Caco-2 (cell line): ENCODE results near the gene CSMD2. TPM values are rescaled to one million over a fixed set of nuclear protein-coding genes. Genes with fewer than 3 reads are reported as not detected.

Experiments
- BruUV-seq: library from RNA; stranded (reverse); fragments of 400-500 nt; replicated peaks from 2 replicates; lab custom pipeline; 2021; lab: Mats Ljungman, UMichigan
- CTCF ChIA-PET: fragments of 300-600 bp; sonication (Branson Sonifier 250); formaldehyde crosslinking; loops from one replicate; lab custom pipeline; 2022; ENCODE audit warnings: antibody characterized with exemption; lab: Charles Lee
- POLR2A ChIA-PET: fragments of 300-600 bp; sonication (Branson Sonifier 250); formaldehyde crosslinking; loops from one replicate; lab custom pipeline; 2022; ENCODE audit warnings: antibody characterized with exemption; lab: Charles Lee
- DNase-seq, 2 experiments: peaks; one replicate each; pipeline versions ENCODE4 v3.0.0 to v3.0.0-alpha.2; 2020 to 2022
- H3K27me3 ChIP-seq: replicated peaks from 2 replicates; pipeline ENCODE4 v1.6.0; 2011; ENCODE audit warnings: low read length; ENCODE audit not compliant: control insufficient read depth, insufficient read depth
- H3K36me3 ChIP-seq: 2 replicates; pipeline ENCODE4 v1.5.1; 2011; ENCODE audit warnings: low read length; ENCODE audit not compliant: control insufficient read depth, insufficient read depth
- H3K4me1 ChIP-seq: fragments of 250-450 bp; sonication (Bioruptor Pico); 2 replicates; pipeline ENCODE4 v1.5.1; 2020; ENCODE audit warnings: mild to moderate bottlenecking
- H3K4me3 ChIP-seq: 2 replicates; pipeline ENCODE4 v1.5.1; 2011; ENCODE audit warnings: low read depth, mild to moderate bottlenecking, control low read depth, low read length
- H3K9me3 ChIP-seq: fragments of 250-450 bp; sonication (Bioruptor Pico); 2 replicates; pipeline ENCODE4 v1.5.1; 2020; ENCODE audit warnings: mild to moderate bottlenecking, moderate library complexity
- H3K27ac Mint-ChIP-seq: one replicate; pipeline ENCODE4 v1.8.0; 2022; ENCODE audit warnings: mixed read lengths; ENCODE audit not compliant: unreplicated experiment
- H3K27me3 Mint-ChIP-seq: one replicate; pipeline ENCODE4 v1.8.0; 2022; ENCODE audit warnings: mixed read lengths; ENCODE audit not compliant: insufficient read depth, unreplicated experiment
- H3K36me3 Mint-ChIP-seq: one replicate; pipeline ENCODE4 v1.8.0; 2022; ENCODE audit warnings: mild to moderate bottlenecking, mixed read lengths; ENCODE audit not compliant: insufficient read depth, unreplicated experiment
- H3K4me1 Mint-ChIP-seq: one replicate; pipeline ENCODE4 v1.8.0; 2022; ENCODE audit warnings: low read depth, mixed read lengths; ENCODE audit not compliant: unreplicated experiment
- H3K4me3 Mint-ChIP-seq: one replicate; pipeline ENCODE4 v1.8.0; 2022; ENCODE audit warnings: mild to moderate bottlenecking, moderate library complexity, mixed read lengths; ENCODE audit not compliant: unreplicated experiment
- H3K9me3 Mint-ChIP-seq: one replicate; pipeline ENCODE4 v1.8.0; 2022; ENCODE audit warnings: mixed read lengths; ENCODE audit not compliant: unreplicated experiment
- CTCF ChIP-seq, 2 experiments: fragments of 200-600 bp in 1 of 2; IDR thresholded peaks; 1 replicate in 1 of 2; 2 replicates in 1 of 2; pipeline versions ENCODE4 v1.5.1 to v1.8.0; 2011 to 2022; ENCODE audit warnings: antibody characterized with exemption in 1 of 2, control low read depth in 1 of 2, inconsistent platforms in 1 of 2, low read depth in 1 of 2, low read length in 1 of 2, mild to moderate bottlenecking in 1 of 2, moderate library complexity in 1 of 2; ENCODE audit not compliant: insufficient read depth in 1 of 2, severe bottlenecking in 1 of 2, unreplicated experiment in 1 of 2
- intact Hi-C: fragments of 100-400 bp; cut with micrococcal nuclease; formaldehyde crosslinking; loops from one replicate; pipeline ENCODE4 v1.10.0; 2022; ENCODE audit not compliant: unreplicated experiment
- total RNA-seq: library from RNA; stranded (reverse); gene quantifications from 2 replicates; pipeline ENCODE4 v1.2.3, GENCODE V29; 2022

The CSMD2 gene
- total RNA-seq, 1 experiment from 2014 or later: not detected

- H3K27me3 Mint-ChIP-seq: peaks cover 21% of the 10 kb centered on the region
- BruUV-seq: no TSS peak
- no peak for DNase-seq
- no peak overlapping the region for H3K4me3 Mint-ChIP-seq
- intact Hi-C loops: no loop called here
- ChIA-PET CTCF (no interaction called here), POLR2A (no interaction called here)
- H3K4me3 ChIP-seq: no peak overlapping the region
- no peak overlapping the region for H3K27ac Mint-ChIP-seq
- H3K4me1 ChIP-seq: no peaks in the 10 kb centered on the region
- H3K9me3 ChIP-seq: no peaks in the 10 kb centered on the region
- no peaks in the 10 kb centered on the region for H3K36me3 Mint-ChIP-seq
- no peaks in the 10 kb centered on the region for H3K27me3 ChIP-seq
- H3K36me3 ChIP-seq: no peaks in the 10 kb centered on the region
- H3K9me3 Mint-ChIP-seq: no peaks in the 10 kb centered on the region
- no peak for TF ChIP-seq CTCF (IDR thresholded peaks at IDR 0.05; ENCODE audit: insufficient read depth in 1 of 2, low read depth in 1 of 2, low read length in 1 of 2, severe bottlenecking in 1 of 2, unreplicated experiment in 1 of 2)
- no peaks in the 10 kb centered on the region for H3K4me1 Mint-ChIP-seq
Measured at GRCh38 chr1:34132161-34132420, 32.9 kb downstream of the CSMD2 start.

GRCh38 chr1:34131396-34132160 lies 33.5 kb downstream of the CSMD2 start:
- Mint-ChIP-seq H3K27me3 (peaks cover 21% of the 10 kb centered on the region), H3K9me3 (no peaks in the 10 kb centered on the region), H3K4me3 (no peak overlapping the region), H3K27ac (no peak overlapping the region), H3K36me3 (no peaks in the 10 kb centered on the region), H3K4me1 (no peaks in the 10 kb centered on the region)
- H3K27me3 ChIP-seq: no peaks in the 10 kb centered on the region
- intact Hi-C loops: no loop called here
- H3K4me3 ChIP-seq: no peak overlapping the region
- ChIA-PET CTCF (no interaction called here), POLR2A (no interaction called here)
- no peaks in the 10 kb centered on the region for H3K4me1 ChIP-seq
- no peak for TF ChIP-seq CTCF (IDR thresholded peaks at IDR 0.05; ENCODE audit: insufficient read depth in 1 of 2, low read depth in 1 of 2, low read length in 1 of 2, severe bottlenecking in 1 of 2, unreplicated experiment in 1 of 2)
- no peaks in the 10 kb centered on the region for H3K36me3 ChIP-seq
- no peaks in the 10 kb centered on the region for H3K9me3 ChIP-seq
- no TSS peak for BruUV-seq
- DNase-seq: no peak

GRCh38 chr1:34130306-34130705 lies 34.7 kb downstream of the CSMD2 start:
- intact Hi-C loops: no loop called here
- Mint-ChIP-seq H3K9me3 (no peaks in the 10 kb centered on the region), H3K27me3 (peaks cover 23% of the 10 kb centered on the region), H3K4me3 (no peak overlapping the region), H3K4me1 (no peaks in the 10 kb centered on the region), H3K36me3 (no peaks in the 10 kb centered on the region), H3K27ac (no peak overlapping the region)
- ChIA-PET CTCF (no interaction called here), POLR2A (no interaction called here)
- Histone ChIP-seq H3K4me3 (no peak overlapping the region), H3K27me3 (no peaks in the 10 kb centered on the region), H3K4me1 (no peaks in the 10 kb centered on the region), H3K36me3 (no peaks in the 10 kb centered on the region), H3K9me3 (no peaks in the 10 kb centered on the region)
- DNase-seq: no peak
- TF ChIP-seq CTCF (IDR thresholded peaks at IDR 0.05; ENCODE audit: insufficient read depth in 1 of 2, low read depth in 1 of 2, low read length in 1 of 2, severe bottlenecking in 1 of 2, unreplicated experiment in 1 of 2): no peak
- no TSS peak for BruUV-seq
